Measurements from ENCODE around the gene USH2A.
"Not testable (repeated sequence)": the region's sequence is repeated elsewhere in the genome, so short reads cannot be mapped to it uniquely, and the experiment has no call there.

Gene USH2A

DNA sequence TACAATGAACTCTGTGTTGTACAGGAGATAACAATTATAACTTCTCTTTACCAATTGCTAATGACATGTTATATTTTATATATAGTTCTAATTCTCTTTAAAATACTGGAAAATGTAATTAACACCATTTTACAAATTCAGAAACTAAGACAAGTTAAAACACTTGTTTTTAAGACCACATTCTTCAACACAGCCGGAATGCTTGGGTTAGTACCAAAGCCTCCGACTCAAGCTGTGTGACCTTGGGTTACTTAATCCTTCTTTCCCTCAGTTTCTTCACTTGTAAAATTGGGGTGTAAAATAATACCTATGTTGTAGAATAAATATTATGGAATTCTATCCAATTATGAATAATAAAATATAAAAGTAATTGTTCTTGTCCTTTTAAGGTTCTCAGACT, 378.7 kb downstream of the USH2A start:
- DNase-seq: no peak

DNA sequence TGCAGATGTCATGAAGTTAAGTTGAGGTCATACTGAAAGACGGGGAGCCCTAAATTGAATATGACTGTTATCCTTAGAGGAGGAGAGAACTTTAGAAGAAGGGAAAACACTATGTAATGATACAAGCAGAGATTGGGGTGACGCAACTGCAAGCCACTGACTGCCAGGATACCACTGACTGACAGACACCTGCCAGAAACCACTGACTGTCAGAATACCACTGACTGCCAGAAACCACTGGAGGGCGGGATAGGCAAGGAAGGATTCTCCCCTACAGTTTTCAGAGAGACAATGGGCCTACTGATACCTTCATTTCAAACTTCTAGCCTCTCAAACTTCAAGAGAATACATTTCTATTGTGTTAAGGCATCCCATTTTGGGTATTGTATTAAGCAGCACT, 388.7 kb downstream of the USH2A start:
- no peak for DNase-seq

DNA sequence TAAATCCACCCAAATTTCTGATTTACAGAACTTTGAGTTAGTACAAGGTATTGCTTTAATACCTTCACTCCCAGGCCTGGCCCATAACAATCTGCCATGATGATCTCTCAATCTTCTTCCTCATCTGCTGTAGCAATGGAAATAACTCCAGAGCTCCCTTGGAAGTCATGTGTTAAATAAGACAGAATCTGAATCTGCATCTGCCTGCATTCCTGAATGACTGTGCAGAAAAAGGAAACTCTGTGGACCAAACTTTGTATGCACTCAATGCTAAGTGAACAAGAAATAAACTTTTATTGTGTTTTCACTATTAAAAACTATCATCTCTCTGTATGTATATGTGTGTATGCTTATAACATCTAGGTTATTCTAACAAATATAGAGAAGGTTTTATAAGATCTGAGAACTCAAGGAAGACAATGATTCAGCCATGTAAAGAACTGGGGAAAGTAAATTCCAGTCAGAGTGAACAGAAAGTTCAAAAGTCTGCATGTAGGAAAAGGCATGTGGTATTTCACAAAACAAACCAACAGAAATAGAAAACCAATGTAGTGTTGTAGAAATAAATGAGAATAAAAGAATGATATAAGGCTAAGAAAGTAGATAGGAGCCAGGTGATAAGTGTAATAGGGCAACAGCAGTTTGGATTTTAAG, 390.2 kb downstream of the USH2A start:
- DNase-seq: no peak

DNA sequence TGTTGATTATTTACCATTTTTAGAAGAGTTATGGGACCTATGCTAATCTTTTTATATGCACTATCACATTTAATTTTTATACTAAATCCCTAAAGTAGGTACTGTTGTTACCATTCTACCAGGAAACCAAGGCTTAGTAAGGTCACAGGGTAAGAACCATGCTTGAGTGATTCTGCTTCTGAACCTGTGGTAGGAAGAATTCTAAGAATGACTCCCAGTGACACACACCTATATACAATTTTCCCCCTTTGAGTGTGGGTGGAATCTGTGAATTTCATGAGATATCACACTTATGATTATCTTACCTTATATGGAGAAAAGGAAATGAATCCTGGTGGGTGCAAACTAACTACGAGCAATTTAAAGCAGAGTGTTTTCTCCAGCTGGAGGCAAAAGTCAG, 391.0 kb downstream of the USH2A start:
- DNase-seq: no peak

DNA sequence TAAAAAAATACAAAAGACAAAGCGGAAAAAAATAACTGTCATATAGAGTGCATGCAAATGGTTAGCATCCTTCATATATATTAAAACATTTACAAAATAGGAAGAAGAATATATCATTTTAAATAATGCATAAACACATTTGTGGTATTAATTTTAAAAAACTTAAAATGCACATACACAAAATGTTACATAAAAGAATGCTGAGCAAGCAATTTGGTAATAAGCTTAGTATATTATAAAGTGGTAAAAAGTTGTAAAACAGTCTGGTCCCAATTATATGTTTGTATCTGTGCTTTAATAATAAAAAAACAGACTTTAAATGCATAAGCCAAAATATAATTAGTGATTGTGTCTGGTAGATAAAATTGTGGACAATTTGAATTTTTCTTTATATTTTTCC, 394.6 kb downstream of the USH2A start:
- no peak for DNase-seq

- no peak for DNase-seq
These were observed 398.7 kb downstream of the USH2A start for GRCh38 chr1:216024546-216024945.

DNA sequence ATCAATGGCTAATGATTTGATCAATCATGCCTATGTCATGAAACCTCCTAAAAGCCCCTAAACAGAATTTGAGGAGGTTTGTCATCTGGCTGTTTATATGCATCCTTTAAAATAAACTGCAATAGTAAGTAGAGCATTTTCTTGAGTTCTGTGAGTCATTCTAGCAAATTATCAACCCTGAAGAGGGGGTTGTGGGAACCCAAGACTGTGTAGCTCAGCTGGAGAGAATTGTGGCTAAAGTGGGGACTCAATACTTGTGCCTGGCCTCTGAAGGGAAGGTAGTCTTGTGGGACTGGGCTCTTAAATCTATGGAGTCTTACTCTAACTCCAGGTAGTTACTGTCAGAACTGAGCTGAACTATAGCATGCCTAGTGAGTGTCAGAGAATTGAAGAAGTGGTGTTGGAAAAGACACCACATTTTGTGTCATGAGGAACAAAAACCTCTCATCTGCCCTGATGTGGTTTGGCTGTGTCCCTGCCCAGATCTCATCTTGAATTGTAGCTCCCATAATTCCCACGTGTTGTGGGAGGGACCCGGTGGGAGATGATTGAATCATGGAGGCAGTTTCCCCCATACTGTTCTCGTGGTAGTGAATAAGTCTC, 402.4 kb downstream of the USH2A start:
- no peak for DNase-seq

- DNase-seq: no peak
These were observed 408.1 kb downstream of the USH2A start for GRCh38 chr1:216015116-216015515.

DNA sequence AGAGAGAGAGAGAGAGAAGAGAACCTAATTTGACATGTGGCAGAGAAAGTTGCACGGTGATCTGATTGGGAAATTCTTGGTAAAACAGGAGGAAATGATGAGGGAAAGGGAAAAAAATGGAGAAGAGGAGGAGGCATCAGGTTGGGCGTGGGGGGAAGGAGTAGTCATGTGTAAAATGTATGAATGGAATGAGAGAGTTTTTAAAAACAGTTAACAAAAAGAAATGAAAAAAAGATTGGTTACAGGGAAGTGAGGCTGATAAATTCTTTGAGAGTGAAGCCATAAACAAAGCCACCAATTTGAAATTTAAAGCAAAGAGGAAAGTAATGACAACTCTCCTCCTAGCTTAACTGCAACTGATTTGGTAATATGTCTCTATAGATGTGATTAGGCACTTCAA, 409.2 kb downstream of the USH2A start:
- DNase-seq: no peak

DNA sequence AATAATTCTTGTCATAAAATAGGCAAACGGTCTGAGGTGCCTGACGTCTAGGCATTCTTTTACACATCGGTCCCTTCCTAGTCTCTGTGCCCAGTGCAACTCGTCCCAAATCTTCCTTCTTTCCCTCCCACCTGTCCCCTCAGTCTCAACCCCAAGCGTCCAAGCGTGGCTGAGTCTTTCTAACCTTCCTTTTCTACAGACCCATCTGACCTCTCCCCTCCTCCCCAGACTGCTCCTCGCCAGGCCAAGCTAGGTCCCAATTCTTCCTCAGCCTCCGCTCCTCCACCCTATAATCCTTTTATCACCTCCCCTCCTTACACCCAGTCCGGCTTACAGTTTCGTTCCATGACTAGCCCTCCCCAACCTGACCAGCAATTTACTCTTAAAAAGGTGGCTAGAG, 413.8 kb downstream of the USH2A start:
- not testable (repeated sequence) for DNase-seq

DNA sequence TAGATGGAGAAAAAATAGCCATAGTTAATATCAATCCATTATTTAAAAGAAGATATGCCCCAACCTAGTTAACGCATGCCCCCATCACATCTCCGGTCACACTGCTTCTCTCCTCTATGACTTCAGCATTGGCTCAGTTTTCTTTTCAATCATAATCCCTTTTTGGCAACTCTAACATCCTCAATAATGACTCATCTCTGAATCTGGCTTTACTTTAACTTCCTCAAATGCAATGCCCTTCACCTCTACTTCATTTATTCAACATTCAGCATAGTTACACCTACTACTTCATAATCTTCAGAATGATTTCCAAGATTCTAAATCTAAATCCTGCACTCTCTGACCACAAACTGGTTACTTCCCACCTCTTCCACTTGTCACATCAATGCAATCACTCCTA, 417.3 kb downstream of the USH2A start:
- no peak for DNase-seq

GRCh38 chr1:215992620-215993019, 430.6 kb downstream of the USH2A start:
- no peak for DNase-seq

DNA sequence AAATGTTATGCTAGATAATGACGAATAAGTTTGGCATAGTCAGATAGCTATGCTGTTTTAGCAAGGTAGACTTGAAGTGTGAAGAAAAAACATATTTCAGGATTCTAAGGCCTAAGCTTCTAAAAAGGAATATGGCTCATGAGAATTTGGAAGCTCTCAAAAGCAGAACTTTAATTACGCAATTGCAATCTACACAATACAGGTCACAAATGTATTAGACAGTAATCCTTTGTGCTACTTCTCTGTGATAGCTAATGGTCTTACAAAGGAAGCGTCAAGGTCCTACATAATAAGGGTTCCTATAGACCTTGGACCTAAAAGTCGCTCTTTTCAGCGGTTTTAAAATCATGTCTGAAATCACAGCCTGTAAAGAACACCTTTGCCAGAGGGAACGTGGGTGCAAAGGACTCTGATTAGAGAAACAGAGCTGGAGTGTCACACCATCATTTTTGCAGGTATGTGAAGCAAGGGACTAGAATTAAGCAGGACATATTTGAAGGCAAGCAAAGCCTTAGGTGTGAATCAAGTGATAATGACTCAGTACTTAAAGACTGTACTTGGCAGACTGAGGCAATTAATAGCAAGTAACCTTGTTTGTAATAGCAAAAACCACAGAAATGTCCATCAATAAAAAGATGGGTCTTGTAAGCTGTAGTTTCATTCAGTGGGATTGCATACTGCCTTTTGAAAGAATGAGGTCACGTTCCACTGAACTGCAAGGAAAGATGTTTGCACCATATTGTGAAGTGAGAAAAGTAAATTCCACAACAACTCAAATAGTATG, 436.0 kb downstream of the USH2A start:
- DNase-seq: no peak

DNA sequence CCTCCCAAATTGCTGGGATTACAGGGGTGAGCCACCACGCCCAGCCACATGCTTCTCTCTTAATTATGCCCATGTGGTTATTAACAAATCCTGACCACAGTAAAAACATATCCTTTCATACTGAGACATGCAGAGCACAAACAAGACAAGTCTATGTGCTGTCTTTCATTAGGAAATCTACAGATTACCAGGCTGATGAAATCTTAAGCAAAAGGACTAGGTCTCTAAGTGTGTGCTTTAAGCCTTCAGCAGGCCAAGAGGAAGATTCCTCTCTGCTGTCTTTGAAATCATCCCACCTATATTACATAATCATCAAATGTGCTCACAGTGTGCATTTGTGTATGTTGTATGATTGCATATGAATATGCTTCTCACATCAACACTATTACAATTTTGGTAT, 436.8 kb downstream of the USH2A start:
- DNase-seq: no peak

GRCh38 chr1:215983680-215984079, 439.6 kb downstream of the USH2A start:
- DNase-seq: no peak

DNA sequence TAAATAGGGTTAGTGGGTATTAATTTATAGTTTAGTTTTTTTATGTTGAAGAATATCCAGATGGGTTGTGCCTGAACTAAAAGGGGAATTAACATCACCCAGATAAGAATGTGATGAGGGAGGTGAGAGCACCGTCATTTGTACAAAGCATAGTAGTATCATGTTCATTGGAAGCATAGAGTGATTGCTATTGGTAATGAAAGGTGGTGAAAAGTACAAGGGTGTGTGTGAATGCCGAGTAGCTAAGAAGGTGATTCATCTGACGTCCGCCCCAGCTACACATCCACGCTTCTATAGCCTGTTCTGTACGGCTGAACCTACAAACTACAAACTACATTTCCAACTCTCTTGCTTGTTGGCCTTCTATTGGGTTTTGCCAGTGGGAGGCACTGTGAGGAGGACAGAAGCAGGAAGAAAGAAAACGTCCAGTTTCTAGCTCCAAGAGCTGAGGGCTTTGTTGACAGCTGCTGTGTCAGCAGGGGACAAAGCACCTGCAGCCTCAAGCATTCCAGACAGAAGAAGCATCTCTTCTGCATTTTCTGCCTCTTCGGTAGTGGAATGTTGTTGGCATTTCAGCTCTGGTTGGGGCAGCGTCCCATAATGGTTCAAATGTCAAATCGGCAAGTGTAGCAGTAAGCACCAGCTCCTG, 451.3 kb downstream of the USH2A start:
- DNase-seq: no peak

DNA sequence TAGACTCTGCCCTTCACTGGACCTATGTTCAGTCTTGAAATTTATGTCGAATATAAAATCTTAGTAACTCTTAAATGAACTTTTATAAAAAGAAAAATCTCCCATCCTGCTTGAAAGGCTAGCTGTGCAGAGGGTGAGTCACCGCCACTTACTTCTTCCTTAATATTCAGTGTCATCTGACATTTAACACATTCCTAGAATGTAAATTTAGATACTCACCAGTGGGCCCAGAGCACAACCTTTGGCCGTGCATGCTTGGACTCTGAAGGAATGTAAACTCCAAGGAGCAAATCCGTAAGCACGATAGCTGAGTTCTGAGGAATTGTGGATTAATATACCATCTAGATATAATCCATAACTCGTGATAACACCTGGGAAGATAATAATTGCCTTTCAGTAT, 452.8 kb downstream of the USH2A start:
- DNase-seq: no peak

DNA sequence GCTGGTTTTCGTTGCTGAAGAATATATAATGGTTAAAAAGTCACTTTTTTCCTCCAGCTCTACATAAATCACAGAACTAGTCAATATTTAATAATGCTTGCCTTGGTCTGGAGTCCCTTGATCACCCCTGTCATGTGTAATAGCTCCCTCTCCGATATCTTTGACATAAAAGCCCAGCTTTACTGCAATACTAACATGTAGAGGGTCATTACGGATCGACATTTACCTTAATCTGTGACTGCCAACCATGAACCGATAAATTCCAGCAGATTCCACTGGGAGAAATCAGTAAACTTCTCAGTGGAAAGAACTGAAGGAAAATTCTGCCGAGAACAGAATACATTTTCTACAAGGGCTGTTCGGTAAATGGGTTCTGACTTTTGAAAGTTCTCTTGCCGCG, 459.6 kb downstream of the USH2A start:
- no peak for DNase-seq

GRCh38 chr1:215963040-215963439, 460.2 kb downstream of the USH2A start:
- no peak for DNase-seq

- DNase-seq: no peak
These were observed 464.4 kb downstream of the USH2A start for GRCh38 chr1:215958841-215959240.

- no peak for DNase-seq
These were observed 465.6 kb downstream of the USH2A start for GRCh38 chr1:215957663-215958062.

- DNase-seq: no peak
These were observed 490.7 kb downstream of the USH2A start for GRCh38 chr1:215932558-215932957.

GRCh38 chr1:215926670-215927069, 496.6 kb downstream of the USH2A start:
- DNase-seq: no peak

Data from activated CD8-positive, alpha-beta memory T cell treated with anti-CD3 and anti-CD28 coated beads, Interleukin-2, amount 50 U/mL, for 4 hours (primary cell).